ENCODE results near the gene UBXN10. TPM values are rescaled to one million over a fixed set of nuclear protein-coding genes. Genes with fewer than 3 reads are reported as not detected.
A peak's percentile ranks its signal among the peaks of the same experiment; 100 is the strongest.
"Not testable (repeated sequence)": the region's sequence is repeated elsewhere in the genome, so short reads cannot be mapped to it uniquely, and the experiment has no call there.

Gene UBXN10
- total RNA-seq, 1 donor from 2014 or later = 0.09 TPM

DNA sequence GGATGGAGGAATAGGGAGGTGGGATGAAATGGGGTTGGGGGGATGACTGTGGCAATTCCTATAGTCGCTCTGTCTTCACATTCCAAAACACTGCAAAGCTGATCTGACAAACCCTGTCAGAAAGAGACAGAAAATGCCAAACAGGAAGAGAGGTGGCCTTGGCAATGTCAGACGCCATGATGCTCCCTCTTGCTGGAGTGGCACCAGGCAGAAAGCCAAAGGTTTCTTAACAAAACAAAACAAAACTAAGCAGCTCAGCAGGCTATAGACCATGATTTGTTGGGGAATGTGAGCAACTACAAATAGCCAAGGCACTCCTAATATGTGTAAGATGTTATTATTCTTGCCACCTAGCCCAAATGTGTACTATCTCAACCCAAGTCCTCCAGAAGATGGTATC is 43.3 kb downstream of the UBXN10 start:
- no peaks in the 10 kb centered on the region for H3K4me1 Mint-ChIP-seq (ENCODE audit: low read depth, unreplicated experiment)
- Histone ChIP-seq H3K79me2 (ENCODE audit: insufficient read depth, low read length) (no peaks in the 10 kb centered on the region), H3K27ac (ENCODE audit: low read depth, low read length) (no peak overlapping the region), H2AFZ (ENCODE audit: low read depth, low read length) (no peak overlapping the region), H3K4me2 (ENCODE audit: low read length) (no peak overlapping the region), H3K9ac (ENCODE audit: low read length) (no peak overlapping the region), H3K4me1 (ENCODE audit: insufficient read depth, low read length) (no peaks in the 10 kb centered on the region), H3K9me3 (ENCODE audit: insufficient read depth, low read depth, low read length) (no peaks in the 10 kb centered on the region), H3K4me3 (ENCODE audit: insufficient read depth, low read depth, low read length) (no peak overlapping the region), H3K36me3 (ENCODE audit: insufficient read depth, low read length) (no peaks in the 10 kb centered on the region), H3K27me3 (ENCODE audit: insufficient read depth, low read length) (peaks cover 51% of the 10 kb centered on the region), H4K20me1 (ENCODE audit: insufficient read depth, low read length) (no peaks in the 10 kb centered on the region)
- peaks cover 4% of the 10 kb centered on the region for H3K9me3 Mint-ChIP-seq (ENCODE audit: unreplicated experiment)
- H3K27me3 Mint-ChIP-seq (ENCODE audit: low read depth, unreplicated experiment) = peaks cover 56% of the 10 kb centered on the region
- no peak overlapping the region for H3K27ac Mint-ChIP-seq (ENCODE audit: unreplicated experiment)
- no peak overlapping the region for H3K4me3 Mint-ChIP-seq (ENCODE audit: unreplicated experiment)
- FAIRE-seq (no peak), DNase-seq (ENCODE audit: low read depth) (no peak)
- H3K36me3 Mint-ChIP-seq (ENCODE audit: low read depth, unreplicated experiment) = no peaks in the 10 kb centered on the region
- no peak for TF ChIP-seq EZH2 (IDR thresholded peaks at IDR 0.05; ENCODE audit: insufficient read depth, low read length)
- TF ChIP-seq, protein P1, sequence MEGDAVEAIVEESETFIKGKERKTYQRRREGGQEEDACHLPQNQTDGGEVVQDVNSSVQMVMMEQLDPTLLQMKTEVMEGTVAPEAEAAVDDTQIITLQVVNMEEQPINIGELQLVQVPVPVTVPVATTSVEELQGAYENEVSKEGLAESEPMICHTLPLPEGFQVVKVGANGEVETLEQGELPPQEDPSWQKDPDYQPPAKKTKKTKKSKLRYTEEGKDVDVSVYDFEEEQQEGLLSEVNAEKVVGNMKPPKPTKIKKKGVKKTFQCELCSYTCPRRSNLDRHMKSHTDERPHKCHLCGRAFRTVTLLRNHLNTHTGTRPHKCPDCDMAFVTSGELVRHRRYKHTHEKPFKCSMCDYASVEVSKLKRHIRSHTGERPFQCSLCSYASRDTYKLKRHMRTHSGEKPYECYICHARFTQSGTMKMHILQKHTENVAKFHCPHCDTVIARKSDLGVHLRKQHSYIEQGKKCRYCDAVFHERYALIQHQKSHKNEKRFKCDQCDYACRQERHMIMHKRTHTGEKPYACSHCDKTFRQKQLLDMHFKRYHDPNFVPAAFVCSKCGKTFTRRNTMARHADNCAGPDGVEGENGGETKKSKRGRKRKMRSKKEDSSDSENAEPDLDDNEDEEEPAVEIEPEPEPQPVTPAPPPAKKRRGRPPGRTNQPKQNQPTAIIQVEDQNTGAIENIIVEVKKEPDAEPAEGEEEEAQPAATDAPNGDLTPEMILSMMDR (IDR thresholded peaks at IDR 0.05; ENCODE audit: insufficient read depth, low read depth, low read length) = no peak

DNA sequence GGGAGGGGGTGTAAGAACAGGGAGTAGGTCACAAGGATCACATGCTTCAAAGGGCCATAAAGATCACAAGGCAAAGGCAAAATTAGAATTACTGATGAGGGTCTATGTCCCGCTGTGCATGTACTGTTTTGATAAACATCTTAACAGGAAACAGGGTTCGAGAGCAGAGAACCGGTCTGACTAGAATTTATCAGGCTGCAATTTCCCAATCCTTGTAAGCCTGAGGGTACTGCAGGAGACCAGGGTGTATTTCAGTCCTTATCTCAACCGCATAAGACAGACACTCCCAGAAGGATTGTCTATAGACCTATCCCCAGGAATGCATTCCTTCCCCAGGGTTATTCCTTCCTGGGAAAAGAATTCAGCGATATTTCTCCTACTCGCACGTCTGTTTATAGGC is 46.7 kb downstream of the UBXN10 start:
- H3K36me3 ChIP-seq (ENCODE audit: insufficient read depth, low read length); DNase-seq (ENCODE audit: low read depth); H3K27ac ChIP-seq (ENCODE audit: low read depth, low read length); H3K27ac Mint-ChIP-seq (ENCODE audit: unreplicated experiment); H3K36me3 Mint-ChIP-seq (ENCODE audit: low read depth, unreplicated experiment); H2AFZ ChIP-seq (ENCODE audit: low read depth, low read length); H3K4me3 Mint-ChIP-seq (ENCODE audit: unreplicated experiment); H4K20me1 ChIP-seq (ENCODE audit: insufficient read depth, low read length); H3K9me3 Mint-ChIP-seq (ENCODE audit: unreplicated experiment); H3K4me1 ChIP-seq (ENCODE audit: insufficient read depth, low read length); H3K4me1 Mint-ChIP-seq (ENCODE audit: low read depth, unreplicated experiment); H3K4me3 ChIP-seq (ENCODE audit: insufficient read depth, low read depth, low read length); FAIRE-seq; H3K9me3 ChIP-seq (ENCODE audit: insufficient read depth, low read depth, low read length); H3K79me2 ChIP-seq (ENCODE audit: insufficient read depth, low read length); H3K4me2 ChIP-seq (ENCODE audit: low read length); H3K9ac ChIP-seq (ENCODE audit: low read length): not testable (repeated sequence)
- H3K27me3 ChIP-seq (ENCODE audit: insufficient read depth, low read length) = peaks cover 34% of the 10 kb centered on the region
- peaks cover 47% of the 10 kb centered on the region for H3K27me3 Mint-ChIP-seq (ENCODE audit: low read depth, unreplicated experiment)

DNA sequence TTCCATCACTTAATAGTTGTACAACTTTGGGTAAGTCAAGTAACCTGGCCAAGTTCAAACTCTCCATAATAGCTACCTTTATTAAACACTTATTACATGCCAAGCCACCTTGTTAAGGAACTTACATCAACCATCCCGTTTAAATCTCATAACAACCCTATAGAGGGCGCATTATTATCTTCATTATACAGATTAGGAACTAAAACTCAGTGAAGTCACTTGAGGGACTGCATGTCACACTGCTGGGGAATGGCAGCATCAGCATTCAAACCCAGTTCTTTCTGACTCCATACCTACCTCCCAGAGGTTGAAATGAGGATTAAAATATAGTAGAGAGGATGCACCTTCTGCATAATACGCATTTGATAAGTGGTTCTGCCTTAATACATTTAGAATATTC is 47.5 kb downstream of the UBXN10 start:
- no peaks in the 10 kb centered on the region for H3K4me1 ChIP-seq (ENCODE audit: insufficient read depth, low read length)
- no peak overlapping the region for H3K27ac ChIP-seq (ENCODE audit: low read depth, low read length)
- no peak for DNase-seq (ENCODE audit: low read depth)
- FAIRE-seq = no peak
- Mint-ChIP-seq H3K4me3 (ENCODE audit: unreplicated experiment) (no peak overlapping the region), H3K36me3 (ENCODE audit: low read depth, unreplicated experiment) (no peaks in the 10 kb centered on the region), H3K9me3 (ENCODE audit: unreplicated experiment) (no peaks in the 10 kb centered on the region), H3K27ac (ENCODE audit: unreplicated experiment) (no peak overlapping the region), H3K4me1 (ENCODE audit: low read depth, unreplicated experiment) (no peaks in the 10 kb centered on the region), H3K27me3 (ENCODE audit: low read depth, unreplicated experiment) (peaks cover 39% of the 10 kb centered on the region)
- H3K36me3 ChIP-seq (ENCODE audit: insufficient read depth, low read length) = no peaks in the 10 kb centered on the region
- peaks cover 26% of the 10 kb centered on the region for H3K27me3 ChIP-seq (ENCODE audit: insufficient read depth, low read length)
- no peaks in the 10 kb centered on the region for H3K79me2 ChIP-seq (ENCODE audit: insufficient read depth, low read length)
- H3K9ac ChIP-seq (ENCODE audit: low read length) = no peak overlapping the region
- H3K9me3 ChIP-seq (ENCODE audit: insufficient read depth, low read depth, low read length) = no peaks in the 10 kb centered on the region
- no peak overlapping the region for H2AFZ ChIP-seq (ENCODE audit: low read depth, low read length)
- H4K20me1 ChIP-seq (ENCODE audit: insufficient read depth, low read length) = no peaks in the 10 kb centered on the region
- no peak overlapping the region for H3K4me3 ChIP-seq (ENCODE audit: insufficient read depth, low read depth, low read length)
- H3K4me2 ChIP-seq (ENCODE audit: low read length) = no peak overlapping the region
- TF ChIP-seq, protein P1 (IDR thresholded peaks at IDR 0.05; ENCODE audit: insufficient read depth, low read depth, low read length) = peak; percentile 46
- no peak for TF ChIP-seq EZH2 (IDR thresholded peaks at IDR 0.05; ENCODE audit: insufficient read depth, low read length)

Data from astrocyte (in vitro differentiated cells and primary cell).